Type B pancreatic cell (in vitro differentiated cells): ENCODE measurements around the gene AMIGO2. TPM values are rescaled to one million over a fixed set of nuclear protein-coding genes. Genes with fewer than 3 reads are reported as not detected.

Experiments used
- DNase-seq: peaks from one replicate; pipeline ENCODE4 v3.0.0; 2021; ENCODE audit warnings: mixed read lengths; ENCODE audit not compliant: unreplicated experiment; ENCODE audit errors: extremely low spot score
- H3K27ac Mint-ChIP-seq: 2 replicates; pipeline ENCODE4 v1.8.0; 2021; ENCODE audit warnings: mild to moderate bottlenecking, mixed read lengths
- H3K27me3 Mint-ChIP-seq: 2 replicates; pipeline ENCODE4 v1.8.0; 2021; ENCODE audit warnings: mixed read lengths
- H3K36me3 Mint-ChIP-seq: 2 replicates; pipeline ENCODE4 v1.8.0; 2021; ENCODE audit warnings: mixed read lengths
- H3K4me1 Mint-ChIP-seq: one replicate; pipeline ENCODE4 v1.8.0; 2021; ENCODE audit warnings: mixed read lengths; ENCODE audit not compliant: unreplicated experiment
- H3K4me3 Mint-ChIP-seq: 2 replicates; pipeline ENCODE4 v1.8.0; 2021; ENCODE audit warnings: mild to moderate bottlenecking, mixed read lengths
- H3K9me3 Mint-ChIP-seq: 2 replicates; pipeline ENCODE4 v1.8.0; 2021; ENCODE audit warnings: mixed read lengths
- CTCF ChIP-seq: fragments of 200-600 bp; sonication (generic); conservative IDR thresholded peaks from 2 replicates; pipeline ENCODE4 v1.5.0; 2021; ENCODE audit warnings: antibody characterized with exemption, mild to moderate bottlenecking
- total RNA-seq: library from RNA; stranded (reverse); gene quantifications from 2 replicates; pipeline ENCODE4 v1.2.1, GENCODE V29; 2021; ENCODE audit warnings: low replicate concordance

AMIGO2 gene
- total RNA-seq, 1 donor from 2014 or later = 9.3 TPM

- H3K4me3 Mint-ChIP-seq = no peak overlapping the region
- H3K36me3 Mint-ChIP-seq = peaks cover 3% of the 10 kb centered on the region
- DNase-seq = no peak
- no peak for TF ChIP-seq CTCF
- H3K27ac Mint-ChIP-seq = no peak overlapping the region
- H3K9me3 Mint-ChIP-seq = no peaks in the 10 kb centered on the region
- H3K4me1 Mint-ChIP-seq = peaks cover 17% of the 10 kb centered on the region
- H3K27me3 Mint-ChIP-seq = peaks cover 35% of the 10 kb centered on the region
These were observed 5.8 kb downstream of the AMIGO2 start for GRCh38 chr12:47073951-47074350.

GRCh38 chr12:47071241-47071852 lies 8.4 kb downstream of the AMIGO2 start:
- peak; percentile 66 for TF ChIP-seq CTCF
- H3K4me3 Mint-ChIP-seq = no peak overlapping the region
- peaks cover 11% of the 10 kb centered on the region for H3K27me3 Mint-ChIP-seq
- no peak overlapping the region for H3K27ac Mint-ChIP-seq
- DNase-seq = no peak
- no peaks in the 10 kb centered on the region for H3K9me3 Mint-ChIP-seq
- peaks cover 31% of the 10 kb centered on the region for H3K4me1 Mint-ChIP-seq
- H3K36me3 Mint-ChIP-seq = peaks cover under 1% of the 10 kb centered on the region

DNA sequence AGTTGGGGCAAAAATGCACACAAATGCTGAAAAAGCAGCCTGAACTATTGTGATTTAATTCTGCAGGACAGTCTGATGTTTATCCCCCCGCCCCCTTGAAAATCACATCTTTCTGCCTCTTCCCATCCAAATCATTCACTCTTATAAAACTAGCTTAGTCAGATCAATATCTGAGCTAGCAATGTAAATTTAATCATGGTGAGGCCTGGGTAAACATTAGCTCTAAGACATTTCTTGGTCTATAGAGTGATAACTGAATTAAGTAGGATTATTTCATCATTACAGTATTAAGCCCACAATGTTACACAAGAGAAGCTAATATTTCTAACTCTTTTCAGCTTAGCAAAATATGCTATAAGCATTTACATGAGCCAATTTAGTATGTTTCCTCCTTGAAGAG lies 9.4 kb downstream of the AMIGO2 start:
- H3K36me3 Mint-ChIP-seq = no peaks in the 10 kb centered on the region
- peaks cover under 1% of the 10 kb centered on the region for H3K27me3 Mint-ChIP-seq
- H3K4me3 Mint-ChIP-seq = no peak overlapping the region
- peaks cover 31% of the 10 kb centered on the region for H3K4me1 Mint-ChIP-seq
- no peaks in the 10 kb centered on the region for H3K9me3 Mint-ChIP-seq
- DNase-seq = no peak
- TF ChIP-seq CTCF = no peak
- H3K27ac Mint-ChIP-seq = no peak overlapping the region

- Mint-ChIP-seq H3K27ac (no peak overlapping the region), H3K4me1 (peaks cover 31% of the 10 kb centered on the region), H3K36me3 (no peaks in the 10 kb centered on the region), H3K4me3 (no peak overlapping the region), H3K9me3 (no peaks in the 10 kb centered on the region), H3K27me3 (no peaks in the 10 kb centered on the region)
- TF ChIP-seq CTCF = no peak
- DNase-seq = no peak
These were observed 11.2 kb downstream of the AMIGO2 start for GRCh38 chr12:47068539-47068938.

DNA sequence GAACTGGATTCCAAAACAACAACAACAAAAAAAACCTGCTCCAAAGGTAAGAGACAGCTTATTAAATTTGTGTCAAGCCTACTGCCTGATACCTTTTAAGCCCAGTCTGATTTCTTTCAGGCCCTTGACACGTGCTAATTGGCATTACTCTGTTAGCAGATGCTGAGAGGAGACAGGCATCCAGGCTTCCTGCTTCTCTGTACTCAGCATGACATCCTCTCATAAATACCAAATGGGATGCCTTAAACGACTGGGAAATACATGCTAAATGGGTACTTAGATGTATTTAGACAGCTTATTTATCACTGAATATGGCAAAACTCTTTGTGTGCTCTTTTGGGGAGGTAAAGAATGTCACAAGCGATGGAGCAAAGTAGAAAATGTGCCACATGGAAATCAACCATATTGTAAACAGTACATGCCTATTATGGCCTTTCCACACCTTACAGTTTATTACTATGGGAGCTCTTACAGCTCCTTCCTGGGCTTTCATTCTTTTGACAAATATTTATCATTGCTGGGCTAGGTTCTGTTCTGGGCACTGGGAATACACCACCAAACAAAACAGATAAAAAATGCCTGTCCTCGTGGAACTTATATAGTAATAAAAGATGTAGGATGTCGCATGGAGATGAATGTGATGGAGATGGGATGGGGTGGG lies 11.9 kb downstream of the AMIGO2 start:
- DNase-seq = no peak
- H3K27ac Mint-ChIP-seq = no peak overlapping the region
- no peaks in the 10 kb centered on the region for H3K36me3 Mint-ChIP-seq
- no peak overlapping the region for H3K4me3 Mint-ChIP-seq
- H3K27me3 Mint-ChIP-seq = no peaks in the 10 kb centered on the region
- peaks cover 31% of the 10 kb centered on the region for H3K4me1 Mint-ChIP-seq
- no peaks in the 10 kb centered on the region for H3K9me3 Mint-ChIP-seq
- no peak for TF ChIP-seq CTCF
